Left lobe of liver (tissue), 2 donors: ENCODE data around the gene BDH1. TPM values are rescaled to one million over a fixed set of nuclear protein-coding genes. Genes with fewer than 3 reads are reported as not detected.
"Not testable (repeated sequence)": the region's sequence is repeated elsewhere in the genome, so short reads cannot be mapped to it uniquely, and the experiment has no call there.

ENCODE experiments used
- ATAC-seq: fragments of 200-7000 bp; cut with Tn5 transposase; one replicate; pipeline ENCODE4 v1.9.1; 2020; ENCODE audit warnings: mild to moderate bottlenecking, moderate library complexity
- DNase-seq: peaks from one replicate; pipeline ENCODE4 v3.0.0-alpha.2; 2020; ENCODE audit warnings: low spot score
- total RNA-seq: library from RNA; stranded (reverse); gene quantifications from one replicate; pipeline ENCODE4 v1.2.1, GENCODE V29; 2021
- donor health status: DM: no; HTN: no; CAD: no; lungs with moderate emphysema.
- donor health status: DM: no; HTN: yes; CAD: no.

BDH1 gene
- total RNA-seq, result 279 TPM

GRCh38 chr3:197555281-197556261 is at the start of gene BDH1:
Gene BDH1, minus strand, starts transcription at chr3:197555968. Its CDS starts 9,525 bp downstream, at chr3:197546443.
- DNase-seq (no peak), ATAC-seq (peak; percentile 5)

- DNase-seq (no peak), ATAC-seq (no peak)
These were observed 47.7 kb upstream of the BDH1 start for GRCh38 chr3:197603317-197603933.

GRCh38 chr3:197602351-197602750 is 46.6 kb upstream of the BDH1 start:
- not testable (repeated sequence) for ATAC-seq, DNase-seq

- ATAC-seq, DNase-seq: not testable (repeated sequence)
These were observed 45.7 kb upstream of the BDH1 start for GRCh38 chr3:197601566-197601840.

- ATAC-seq (no peak), DNase-seq (peak; percentile 33)
These were observed 45.2 kb upstream of the BDH1 start for GRCh38 chr3:197600796-197601565.

GRCh38 chr3:197599089-197599765 is 43.5 kb upstream of the BDH1 start:
- ATAC-seq, result peak; percentile 90
- peak; percentile 75 for DNase-seq

GRCh38 chr3:197598404-197598980 is 42.7 kb upstream of the BDH1 start:
- DNase-seq (no peak), ATAC-seq (no peak)

- ATAC-seq (peak; percentile 51), DNase-seq (no peak)
These were observed 41.6 kb upstream of the BDH1 start for GRCh38 chr3:197597335-197597734.

GRCh38 chr3:197595470-197596185 is 39.9 kb upstream of the BDH1 start:
- DNase-seq (no peak), ATAC-seq (no peak)

- DNase-seq (no peak), ATAC-seq (no peak)
These were observed 37.2 kb upstream of the BDH1 start for GRCh38 chr3:197593046-197593380.

- ATAC-seq, result no peak
- no peak for DNase-seq
These were observed 36.7 kb upstream of the BDH1 start for GRCh38 chr3:197592361-197593045.

GRCh38 chr3:197591816-197592215 is 36.0 kb upstream of the BDH1 start:
- ATAC-seq, result no peak
- DNase-seq, result no peak

- peak; percentile 89 for DNase-seq
- peak; percentile 95 for ATAC-seq
These were observed 34.7 kb upstream of the BDH1 start for GRCh38 chr3:197590313-197590962.

- no peak for ATAC-seq
- no peak for DNase-seq
These were observed 33.8 kb upstream of the BDH1 start for GRCh38 chr3:197589545-197589944.

GRCh38 chr3:197586768-197587167 is 31.0 kb upstream of the BDH1 start:
- not testable (repeated sequence) for ATAC-seq, DNase-seq

- ATAC-seq, result no peak
These were observed 30.4 kb upstream of the BDH1 start for GRCh38 chr3:197586181-197586580.

GRCh38 chr3:197584733-197585132 is 29.0 kb upstream of the BDH1 start:
- DNase-seq (no peak), ATAC-seq (no peak)

More at GRCh38 chr3:197586181-197586580, 30.4 kb upstream of the BDH1 start:
- no peak for DNase-seq

- ATAC-seq (no peak), DNase-seq (no peak)
These were observed 27.6 kb upstream of the BDH1 start for GRCh38 chr3:197583371-197583770.

- ATAC-seq (no peak), DNase-seq (no peak)
These were observed 24.5 kb upstream of the BDH1 start for GRCh38 chr3:197580253-197580691.
